Measurements from ENCODE around the gene OAT. TPM values are rescaled to one million over a fixed set of nuclear protein-coding genes. Genes with fewer than 3 reads are reported as not detected.
A peak's percentile ranks its signal among the peaks of the same experiment; 100 is the strongest.
"Not testable (repeated sequence)": the region's sequence is repeated elsewhere in the genome, so short reads cannot be mapped to it uniquely, and the experiment has no call there.

Gene OAT
- total RNA-seq, 1 donor from 2014 or later, result 54.2 TPM

GRCh38 chr10:124372899-124373298 lies 45.8 kb downstream of the OAT start:
- DNase-seq, result no peak
- no peaks in the 10 kb centered on the region for H3K9me3 ChIP-seq
- H3K4me3 ChIP-seq, result no peak overlapping the region
- H3K36me3 ChIP-seq, result no peaks in the 10 kb centered on the region
- no peaks in the 10 kb centered on the region for H3K4me1 ChIP-seq
- ATAC-seq, result no peak
- intact Hi-C loops (cut with DNase I), result no loop called here
- no peak overlapping the region for H3K27ac ChIP-seq
- TF ChIP-seq, protein P1, sequence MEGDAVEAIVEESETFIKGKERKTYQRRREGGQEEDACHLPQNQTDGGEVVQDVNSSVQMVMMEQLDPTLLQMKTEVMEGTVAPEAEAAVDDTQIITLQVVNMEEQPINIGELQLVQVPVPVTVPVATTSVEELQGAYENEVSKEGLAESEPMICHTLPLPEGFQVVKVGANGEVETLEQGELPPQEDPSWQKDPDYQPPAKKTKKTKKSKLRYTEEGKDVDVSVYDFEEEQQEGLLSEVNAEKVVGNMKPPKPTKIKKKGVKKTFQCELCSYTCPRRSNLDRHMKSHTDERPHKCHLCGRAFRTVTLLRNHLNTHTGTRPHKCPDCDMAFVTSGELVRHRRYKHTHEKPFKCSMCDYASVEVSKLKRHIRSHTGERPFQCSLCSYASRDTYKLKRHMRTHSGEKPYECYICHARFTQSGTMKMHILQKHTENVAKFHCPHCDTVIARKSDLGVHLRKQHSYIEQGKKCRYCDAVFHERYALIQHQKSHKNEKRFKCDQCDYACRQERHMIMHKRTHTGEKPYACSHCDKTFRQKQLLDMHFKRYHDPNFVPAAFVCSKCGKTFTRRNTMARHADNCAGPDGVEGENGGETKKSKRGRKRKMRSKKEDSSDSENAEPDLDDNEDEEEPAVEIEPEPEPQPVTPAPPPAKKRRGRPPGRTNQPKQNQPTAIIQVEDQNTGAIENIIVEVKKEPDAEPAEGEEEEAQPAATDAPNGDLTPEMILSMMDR (IDR thresholded peaks at IDR 0.05), result no peak
- H3K27me3 ChIP-seq (ENCODE audit: low read depth), result no peaks in the 10 kb centered on the region

- intact Hi-C loops (cut with DNase I), result no loop called here
- DNase-seq (no peak), ATAC-seq (no peak)
- Histone ChIP-seq H3K27ac (no peak overlapping the region), H3K9me3 (no peaks in the 10 kb centered on the region), H3K4me3 (no peak overlapping the region), H3K36me3 (no peaks in the 10 kb centered on the region), H3K27me3 (ENCODE audit: low read depth) (no peaks in the 10 kb centered on the region), H3K4me1 (no peaks in the 10 kb centered on the region)
- TF ChIP-seq, protein P1 (IDR thresholded peaks at IDR 0.05), result no peak
Measured at GRCh38 chr10:124370426-124370825, 48.3 kb downstream of the OAT start.

DNA sequence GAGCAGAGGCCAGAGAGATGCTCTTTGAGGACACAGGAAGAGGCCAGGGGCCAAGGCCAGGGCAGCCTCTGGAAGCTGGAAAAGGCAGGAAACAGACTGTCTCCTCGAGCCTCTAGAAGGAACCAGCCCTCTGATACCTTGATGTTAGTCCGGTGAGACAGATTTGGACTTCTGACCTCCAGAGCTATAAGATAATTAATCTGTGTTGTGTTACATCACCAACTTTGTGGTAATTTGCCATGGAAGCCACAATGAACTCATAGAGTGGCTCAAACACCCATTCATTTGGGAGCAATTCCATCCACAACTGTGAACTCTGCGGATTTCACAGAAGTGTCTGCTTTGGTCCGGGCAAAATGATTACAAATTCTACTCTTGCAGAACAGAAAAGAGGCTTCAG lies 48.7 kb downstream of the OAT start:
- DNase-seq (no peak), ATAC-seq (no peak)
- H3K27me3 ChIP-seq (ENCODE audit: low read depth), result no peaks in the 10 kb centered on the region
- H3K4me3 ChIP-seq, result no peak overlapping the region
- no peaks in the 10 kb centered on the region for H3K9me3 ChIP-seq
- H3K4me1 ChIP-seq, result no peaks in the 10 kb centered on the region
- intact Hi-C loops (cut with DNase I), result no loop called here
- no peak overlapping the region for H3K27ac ChIP-seq
- TF ChIP-seq, protein P1 (IDR thresholded peaks at IDR 0.05), result no peak
- no peaks in the 10 kb centered on the region for H3K36me3 ChIP-seq

GRCh38 chr10:124369533-124369932 lies 49.2 kb downstream of the OAT start:
- H3K9me3 ChIP-seq; H3K27me3 ChIP-seq (ENCODE audit: low read depth); intact Hi-C loops (cut with DNase I); DNase-seq; H3K36me3 ChIP-seq; H3K4me3 ChIP-seq; H3K4me1 ChIP-seq; H3K27ac ChIP-seq; ATAC-seq: not testable (repeated sequence)

GRCh38 chr10:124369066-124369465 lies 49.7 kb downstream of the OAT start:
- H3K9me3 ChIP-seq, result no peaks in the 10 kb centered on the region
- intact Hi-C loops (cut with DNase I), result no loop called here
- TF ChIP-seq, protein P1 (IDR thresholded peaks at IDR 0.05), result no peak
- ATAC-seq, result no peak
- no peaks in the 10 kb centered on the region for H3K27me3 ChIP-seq (ENCODE audit: low read depth)
- no peaks in the 10 kb centered on the region for H3K36me3 ChIP-seq
- no peak overlapping the region for H3K4me3 ChIP-seq
- H3K27ac ChIP-seq, result no peak overlapping the region
- no peaks in the 10 kb centered on the region for H3K4me1 ChIP-seq
- DNase-seq, result no peak

GRCh38 chr10:124367936-124368335 lies 50.8 kb downstream of the OAT start:
- DNase-seq, result peak; percentile 42
- intact Hi-C loops (cut with DNase I), result no loop called here

More at GRCh38 chr10:124367936-124368335, 50.8 kb downstream of the OAT start:
- Histone ChIP-seq H3K27ac (no peak overlapping the region), H3K27me3 (ENCODE audit: low read depth) (no peaks in the 10 kb centered on the region), H3K36me3 (no peaks in the 10 kb centered on the region), H3K4me3 (no peak overlapping the region), H3K4me1 (no peaks in the 10 kb centered on the region), H3K9me3 (no peaks in the 10 kb centered on the region)
- no peak for ATAC-seq
- TF ChIP-seq, protein P1 (IDR thresholded peaks at IDR 0.05), result no peak
